Measurements from ENCODE around the gene NTN5. TPM values are rescaled to one million over a fixed set of nuclear protein-coding genes. Genes with fewer than 3 reads are reported as not detected.

NTN5 gene
- total and polyA plus RNA-seq, 2 of the 4 experiments (the other 2 are of a cell fraction): 0.19 TPM; not detected in 1

DNA sequence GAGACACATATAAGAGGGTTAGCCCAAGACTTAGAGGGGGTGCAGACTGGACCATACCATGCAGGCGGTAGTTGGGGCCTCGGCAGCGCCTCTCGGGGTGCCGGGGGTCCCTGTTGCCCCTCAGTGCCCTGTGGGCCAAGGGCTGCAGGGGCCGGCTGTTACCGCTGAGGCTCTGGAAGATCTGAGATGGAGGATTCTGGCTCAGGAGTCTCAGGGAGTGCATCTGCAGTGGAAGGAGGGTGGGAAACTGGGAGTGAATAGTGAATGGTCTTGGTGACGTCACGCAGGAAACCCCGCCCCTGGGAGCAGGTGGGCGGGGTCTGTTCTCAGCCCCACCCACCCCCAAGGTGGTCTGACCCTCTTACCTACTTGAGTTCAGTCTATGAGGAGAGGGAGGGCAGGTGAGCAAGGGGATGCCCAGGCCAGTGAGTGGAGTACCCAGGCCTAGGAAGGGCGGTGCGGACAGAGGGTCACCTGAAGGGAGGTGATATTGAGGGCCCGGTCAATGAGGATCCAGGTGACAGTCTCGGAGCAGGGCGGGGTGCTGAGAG lies 33.9 kb downstream of the NTN5 start:
- intact Hi-C loops (cut with micrococcal nuclease): no loop called here

More for the DNA sequence above, 33.9 kb downstream of the NTN5 start:
- Histone ChIP-seq H3K9me1 (ENCODE audit: insufficient read depth, low read length) (peaks cover 15% of the 10 kb centered on the region), H4K91ac (ENCODE audit: insufficient read depth, low read depth, low read length) (peak overlapping the region; percentile 49; the same call in 1 of the 2 replicates), H3K4ac (ENCODE audit: low read depth, low read length) (peak overlapping the region; percentile 94), H3K4me1 (ENCODE audit: control insufficient read depth, insufficient read depth, low read length) (peaks cover 14% of the 10 kb centered on the region), H4K8ac (ENCODE audit: low read depth in 2 of 2, low read length in 2 of 2) (peak overlapping the region; percentile 43 to 98; a peak in 3 of 4 replicates), H3K9ac (ENCODE audit: low read depth, low read length) (no peak overlapping the region), H2BK120ac (ENCODE audit: low read depth, low read length) (no peak overlapping the region), H2BK20ac (ENCODE audit: low read depth, low read length) (no peak overlapping the region), H3K27ac (ENCODE audit: insufficient read depth, low read length) (no peak overlapping the region), H3K36me3 (ENCODE audit: control insufficient read depth, insufficient read depth, low read length) (no peaks in the 10 kb centered on the region), H4K20me1 (ENCODE audit: insufficient read depth, low read length) (peaks cover 4% of the 10 kb centered on the region; the same call in 1 of the 2 replicates), H2BK5ac (ENCODE audit: low read depth, low read length, poor library complexity, severe bottlenecking) (peak overlapping the region; percentile 32), H2AK9ac (replicated peaks; ENCODE audit: low read depth, low read length, poor library complexity) (peak overlapping the region; percentile 89), H3K4me3 (ENCODE audit: insufficient read depth, low read depth, low read length) (no peak overlapping the region), H3K14ac (replicated peaks; ENCODE audit: low read depth, low read length) (peak overlapping the region; percentile 99; the same call in 1 of the 2 replicates), H2AFZ (replicated peaks; ENCODE audit: low read length, poor library complexity) (no peak overlapping the region), H2BK15ac (ENCODE audit: low read depth, low read length) (peak overlapping the region; percentile 89; the same call in 2 of the 3 replicates), H3K9me3 (ENCODE audit: control insufficient read depth, insufficient read depth, low read length) (no peaks in the 10 kb centered on the region), H2AK5ac (ENCODE audit: low read depth, low read length) (peak overlapping the region; percentile 95), H3K18ac (ENCODE audit: low read depth, low read length) (no peak overlapping the region), H3K56ac (ENCODE audit: extremely low read depth, insufficient read depth, low read length) (no peak overlapping the region), H3K79me1 (ENCODE audit: low read depth in 1 of 2, low read length in 2 of 2) (peaks cover 0 to 15% of the 10 kb centered on the region in 2 experiments; a peak in 3 of 4 replicates), H3K27me3 (ENCODE audit: control insufficient read depth, insufficient read depth, low read length) (no peaks in the 10 kb centered on the region), H3K23ac (ENCODE audit: low read depth, low read length) (no peak overlapping the region), H3K4me2 (ENCODE audit: low read depth, low read length) (no peak overlapping the region), H4K5ac (ENCODE audit: low read depth, low read length) (no peak overlapping the region)
- DNase-seq (no peak), ATAC-seq (ENCODE audit: low read depth) (no peak)
- in situ Hi-C loops (cut with MboI; ENCODE audit: low sequenced_read_pairs): no loop called here
- POLR2A ChIA-PET (ENCODE audit: unreplicated experiment): no interaction called here
- no TSS peak for BruUV-seq (replicated peaks)
- TF ChIP-seq RAD21 (IDR thresholded peaks at IDR 0.05; ENCODE audit: low read length): no peak
- TF ChIP-seq CEBPB (IDR thresholded peaks at IDR 0.05; ENCODE audit: low read depth, low read length): no peak
- no peak for TF ChIP-seq MAZ (IDR thresholded peaks at IDR 0.05; ENCODE audit: borderline replicate concordance, low read depth, low read length)
- no peak for TF ChIP-seq NFE2L2 (IDR thresholded peaks at IDR 0.05; ENCODE audit: low read depth, low read length)
- no peak for TF ChIP-seq POLR2A (IDR thresholded peaks at IDR 0.05; ENCODE audit: low read depth, low read length)
- no peak for TF ChIP-seq CTCF (conservative IDR thresholded peaks at IDR 0.05; ENCODE audit: low read depth, low read length)
- no peak for TF ChIP-seq CHD1 (IDR thresholded peaks at IDR 0.05; ENCODE audit: low read depth, low read length)
- TF ChIP-seq FOS (IDR thresholded peaks at IDR 0.05; ENCODE audit: low read depth, low read length): no peak
- no peak for TF ChIP-seq BHLHE40 (IDR thresholded peaks at IDR 0.05; ENCODE audit: low read depth, low read length)
- CTCF ChIA-PET: no interaction called here
- WGBS, 2 experiments (ENCODE audit: extremely low coverage in 2 of 2, insufficient read length in 1 of 2): 93% methylated on average over 12 of the region's 16 CpGs; no CpG with 5 or more reads in 1 of the 2 experiments
- dilution Hi-C loops (cut with HindIII; ENCODE audit: low sequenced_read_pairs, unreplicated experiment): no loop called here

Data from IMR-90 (cell line).